ENCODE results near the gene SNX22. TPM values are rescaled to one million over a fixed set of nuclear protein-coding genes. Genes with fewer than 3 reads are reported as not detected.

Gene SNX22
- polyA plus RNA-seq, 1 donor (not counting 4 experiments of a cell fraction or from before 2014, with no cell fraction given), result 0.04 TPM

DNA sequence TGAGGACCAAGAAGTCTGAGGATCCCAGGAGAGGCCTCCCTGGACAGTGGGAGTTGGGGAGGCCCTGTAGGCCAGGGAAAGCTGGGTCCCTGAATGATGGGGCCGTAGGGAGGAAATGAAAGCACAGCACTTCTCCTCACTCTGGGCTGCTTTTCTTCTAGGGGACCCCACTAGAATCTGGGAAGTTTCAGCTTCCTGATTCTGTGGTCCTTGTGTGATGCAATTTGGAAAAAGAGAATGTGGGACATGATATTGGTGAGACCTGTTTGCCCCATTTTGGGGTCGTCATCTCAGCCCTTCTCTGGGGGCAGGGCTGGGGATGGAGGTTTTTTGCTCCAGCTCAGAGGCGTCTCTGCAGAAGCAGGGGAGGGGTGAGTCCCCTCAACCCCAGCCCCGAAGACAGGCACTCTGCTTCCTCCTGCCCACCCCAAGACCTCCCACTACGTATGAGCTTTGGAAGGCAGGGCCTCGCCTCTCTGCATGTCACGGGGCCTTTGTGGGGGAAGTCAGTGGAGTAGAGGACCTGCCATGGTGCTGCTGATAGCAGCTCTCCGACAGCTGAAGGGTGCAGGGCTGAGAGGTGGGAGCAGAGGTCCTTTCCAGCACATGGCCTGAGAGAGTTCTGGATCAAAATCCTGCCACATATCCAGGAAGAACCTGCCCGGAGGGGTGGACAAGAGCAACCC is 1.5 kb upstream of the SNX22 start:
- Histone ChIP-seq H3K27ac (ENCODE audit: control insufficient read depth, insufficient read depth, low read length) (no peak overlapping the region), H3K36me3 (ENCODE audit: control insufficient read depth in 2 of 2, extremely low read depth in 1 of 2, insufficient read depth in 2 of 2, low read length in 2 of 2) (peaks cover 4 to 6% of the 10 kb centered on the region in 2 experiments), H3K4me1 (ENCODE audit: control insufficient read depth, extremely low read depth, insufficient read depth, low read length) (peaks cover 4% of the 10 kb centered on the region), H4K20me1 (ENCODE audit: control insufficient read depth, extremely low read depth, insufficient read depth, low read length) (peaks cover 2% of the 10 kb centered on the region), H3K9me1 (ENCODE audit: control insufficient read depth, extremely low read depth, insufficient read depth, low read length) (no peaks in the 10 kb centered on the region), H3K9me3 (ENCODE audit: control insufficient read depth, low read depth, low read length) (no peaks in the 10 kb centered on the region), H2AFZ (ENCODE audit: control insufficient read depth, low read length) (no peak overlapping the region), H3K79me2 (ENCODE audit: control insufficient read depth, insufficient read depth, low read length) (no peaks in the 10 kb centered on the region), H3K4me2 (ENCODE audit: control insufficient read depth, extremely low read depth, insufficient read depth, low read depth, low read length) (no peak overlapping the region), H3K9ac (ENCODE audit: control insufficient read depth, extremely low read depth, insufficient read depth, low read length) (no peak overlapping the region), H3K4me3 (ENCODE audit: control insufficient read depth in 2 of 3, extremely low read depth in 1 of 3, insufficient read depth in 2 of 3, low read depth in 1 of 3, low read length in 3 of 3) (no peak overlapping the region), H3K27me3 (ENCODE audit: control insufficient read depth, extremely low read depth, insufficient read depth, low read length) (peaks cover 15% of the 10 kb centered on the region)
- DNase-seq (ENCODE audit: low read depth, low spot score) (no peak), FAIRE-seq (no peak)
- TF ChIP-seq, protein P1, sequence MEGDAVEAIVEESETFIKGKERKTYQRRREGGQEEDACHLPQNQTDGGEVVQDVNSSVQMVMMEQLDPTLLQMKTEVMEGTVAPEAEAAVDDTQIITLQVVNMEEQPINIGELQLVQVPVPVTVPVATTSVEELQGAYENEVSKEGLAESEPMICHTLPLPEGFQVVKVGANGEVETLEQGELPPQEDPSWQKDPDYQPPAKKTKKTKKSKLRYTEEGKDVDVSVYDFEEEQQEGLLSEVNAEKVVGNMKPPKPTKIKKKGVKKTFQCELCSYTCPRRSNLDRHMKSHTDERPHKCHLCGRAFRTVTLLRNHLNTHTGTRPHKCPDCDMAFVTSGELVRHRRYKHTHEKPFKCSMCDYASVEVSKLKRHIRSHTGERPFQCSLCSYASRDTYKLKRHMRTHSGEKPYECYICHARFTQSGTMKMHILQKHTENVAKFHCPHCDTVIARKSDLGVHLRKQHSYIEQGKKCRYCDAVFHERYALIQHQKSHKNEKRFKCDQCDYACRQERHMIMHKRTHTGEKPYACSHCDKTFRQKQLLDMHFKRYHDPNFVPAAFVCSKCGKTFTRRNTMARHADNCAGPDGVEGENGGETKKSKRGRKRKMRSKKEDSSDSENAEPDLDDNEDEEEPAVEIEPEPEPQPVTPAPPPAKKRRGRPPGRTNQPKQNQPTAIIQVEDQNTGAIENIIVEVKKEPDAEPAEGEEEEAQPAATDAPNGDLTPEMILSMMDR (optimal IDR thresholded peaks at IDR 0.05 in 1 of 3, IDR thresholded peaks at IDR 0.05 in 1 of 3, conservative IDR thresholded peaks at IDR 0.05 in 1 of 3; ENCODE audit: extremely low read depth in 1 of 3, insufficient read depth in 2 of 3, low read length in 3 of 3), result no peak
- no peak for TF ChIP-seq EZH2 (IDR thresholded peaks at IDR 0.05; ENCODE audit: low read length)
- dilution Hi-C loops (cut with MboI; ENCODE audit: extremely low pct_ligation_motif_present, low sequenced_read_pairs), result no loop called here

DNA sequence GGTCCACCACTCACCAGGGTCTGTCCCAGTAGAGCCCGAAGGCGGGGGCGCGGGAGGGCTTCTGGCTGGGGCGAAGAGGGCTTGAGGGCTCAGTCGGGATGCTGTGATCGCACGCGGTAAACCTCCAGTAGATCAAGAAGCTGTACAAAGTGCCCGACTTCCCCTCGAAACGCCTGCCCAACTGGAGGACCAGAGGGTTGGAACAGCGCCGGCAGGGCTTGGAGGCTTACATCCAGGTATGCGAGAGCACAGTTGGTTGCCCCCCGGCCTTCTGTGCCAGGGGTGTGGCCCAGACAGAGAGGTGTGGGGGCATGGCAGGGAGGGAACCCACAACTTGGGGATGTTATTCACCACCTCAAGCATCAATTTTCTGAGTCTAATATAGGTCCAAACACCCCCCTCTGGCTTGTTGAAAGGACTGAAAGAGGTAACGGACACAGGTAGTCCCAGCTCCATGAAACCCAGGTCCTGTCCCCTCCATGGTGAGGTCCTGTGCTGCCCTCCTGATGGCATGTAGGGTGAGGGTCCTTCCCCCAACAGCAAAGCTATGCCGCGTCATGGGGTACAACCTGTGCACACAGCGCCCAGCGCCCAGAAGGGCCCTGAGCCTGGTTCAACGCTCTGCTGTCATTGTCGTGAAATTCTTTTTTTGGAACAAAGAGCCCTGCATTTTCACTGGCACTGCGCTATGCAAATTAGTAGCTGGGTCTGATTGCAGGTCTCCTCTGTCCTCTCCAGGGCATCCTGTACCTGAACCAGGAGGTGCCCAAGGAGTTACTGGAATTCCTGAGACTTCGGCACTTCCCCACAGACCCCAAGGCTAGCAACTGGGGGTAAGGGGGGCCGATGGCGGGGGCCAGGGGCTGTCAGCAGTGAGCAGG is 1.2 kb downstream of the SNX22 start:
- peak overlapping the region; percentile 73 for H3K4me2 ChIP-seq (ENCODE audit: control insufficient read depth, extremely low read depth, insufficient read depth, low read depth, low read length)
- H3K9ac ChIP-seq (ENCODE audit: control insufficient read depth, extremely low read depth, insufficient read depth, low read length), result no peak overlapping the region
- H3K9me1 ChIP-seq (ENCODE audit: control insufficient read depth, extremely low read depth, insufficient read depth, low read length), result no peaks in the 10 kb centered on the region
- dilution Hi-C loops (cut with MboI; ENCODE audit: extremely low pct_ligation_motif_present, low sequenced_read_pairs), result no loop called here
- DNase-seq (ENCODE audit: low read depth, low spot score) (no peak), FAIRE-seq (no peak)
- peak overlapping the region in 1 of 3 experiments; percentile 56 for H3K4me3 ChIP-seq (ENCODE audit: control insufficient read depth in 2 of 3, extremely low read depth in 1 of 3, insufficient read depth in 2 of 3, low read depth in 1 of 3, low read length in 3 of 3)
- H3K27ac ChIP-seq (ENCODE audit: control insufficient read depth, insufficient read depth, low read length), result no peak overlapping the region
- H3K36me3 ChIP-seq (ENCODE audit: control insufficient read depth in 2 of 2, extremely low read depth in 1 of 2, insufficient read depth in 2 of 2, low read length in 2 of 2), result peaks cover 23 to 26% of the 10 kb centered on the region in 2 experiments
- peaks cover 4% of the 10 kb centered on the region for H3K4me1 ChIP-seq (ENCODE audit: control insufficient read depth, extremely low read depth, insufficient read depth, low read length)
- no peaks in the 10 kb centered on the region for H3K9me3 ChIP-seq (ENCODE audit: control insufficient read depth, low read depth, low read length)
- TF ChIP-seq, protein P1 (optimal IDR thresholded peaks at IDR 0.05 in 1 of 3, IDR thresholded peaks at IDR 0.05 in 1 of 3, conservative IDR thresholded peaks at IDR 0.05 in 1 of 3; ENCODE audit: extremely low read depth in 1 of 3, insufficient read depth in 2 of 3, low read length in 3 of 3), result no peak
- TF ChIP-seq EZH2 (IDR thresholded peaks at IDR 0.05; ENCODE audit: low read length), result peak; percentile 33
- peaks cover 15% of the 10 kb centered on the region for H3K27me3 ChIP-seq (ENCODE audit: control insufficient read depth, extremely low read depth, insufficient read depth, low read length)
- no peak overlapping the region for H2AFZ ChIP-seq (ENCODE audit: control insufficient read depth, low read length)
- H4K20me1 ChIP-seq (ENCODE audit: control insufficient read depth, extremely low read depth, insufficient read depth, low read length), result peaks cover 8% of the 10 kb centered on the region
- H3K79me2 ChIP-seq (ENCODE audit: control insufficient read depth, insufficient read depth, low read length), result peaks cover 3% of the 10 kb centered on the region
